GM20431 (cell line): ENCODE data around the gene SREBF2.

Experiments
- in situ Hi-C: fragments of 300-500 bp; cut with MseI, MboI; formaldehyde crosslinking; loops from one replicate; pipeline ENCODE4 v1.15.0; 2020; ENCODE audit warnings: low sequenced_read_pairs; ENCODE audit not compliant: unreplicated experiment

The SREBF2 gene

GRCh38 chr22:41917375-41917902, 84.5 kb downstream of the SREBF2 start:
- in situ Hi-C loops = no loop called here

- in situ Hi-C loops = no loop called here
Measured at GRCh38 chr22:41917903-41918791, 85.2 kb downstream of the SREBF2 start.

- in situ Hi-C loops = no loop called here
Measured at GRCh38 chr22:41919357-41920224, 86.7 kb downstream of the SREBF2 start.

GRCh38 chr22:41920271-41920976, 87.5 kb downstream of the SREBF2 start:
- in situ Hi-C loops = no loop called here

- in situ Hi-C loops = no loop called here
Measured at GRCh38 chr22:41922328-41922727, 89.4 kb downstream of the SREBF2 start.

- in situ Hi-C loops = no loop called here
Measured at GRCh38 chr22:41922940-41923594, 90.2 kb downstream of the SREBF2 start.

GRCh38 chr22:41923595-41924276, 90.8 kb downstream of the SREBF2 start:
- in situ Hi-C loops = no loop called here

GRCh38 chr22:41925783-41926460, 93.0 kb downstream of the SREBF2 start:
- in situ Hi-C loops = no loop called here

- in situ Hi-C loops = no loop called here
Measured at GRCh38 chr22:41927813-41928212, 94.9 kb downstream of the SREBF2 start.

GRCh38 chr22:41928593-41929417, 95.9 kb downstream of the SREBF2 start:
- in situ Hi-C loops = no loop called here

- in situ Hi-C loops = no loop called here
Measured at GRCh38 chr22:41929418-41929810, 96.5 kb downstream of the SREBF2 start.

- in situ Hi-C loops = no loop called here
Measured at GRCh38 chr22:41931701-41932269, 98.9 kb downstream of the SREBF2 start.

GRCh38 chr22:41932353-41932752, 99.4 kb downstream of the SREBF2 start:
- in situ Hi-C loops = no loop called here

GRCh38 chr22:41933411-41934177, 100.7 kb downstream of the SREBF2 start:
- in situ Hi-C loops = no loop called here

GRCh38 chr22:41934284-41935014, 101.5 kb downstream of the SREBF2 start:
- in situ Hi-C loops = no loop called here

GRCh38 chr22:41935015-41935351, 102.1 kb downstream of the SREBF2 start:
- in situ Hi-C loops = no loop called here
